NCI-H1105 treated with DMSO at 0.1 percent for 48 hours (cell line): ENCODE measurements around the gene MEF2C.
"Not testable (repeated sequence)": the region's sequence is repeated elsewhere in the genome, so short reads cannot be mapped to it uniquely, and the experiment has no call there.

ENCODE experiments used
- DNase-seq: peaks from one replicate; lab custom pipeline; 2025; lab: John Stamatoyannopoulos, UW

MEF2C gene

GRCh38 chr5:88861231-88861630 lies 21.8 kb downstream of the MEF2C start:
- no peak for DNase-seq

GRCh38 chr5:88860501-88860900 lies 22.5 kb downstream of the MEF2C start:
- no peak for DNase-seq

GRCh38 chr5:88858392-88858791 lies 24.6 kb downstream of the MEF2C start:
- no peak for DNase-seq

- not testable (repeated sequence) for DNase-seq
Measured at GRCh38 chr5:88856381-88856780, 26.6 kb downstream of the MEF2C start.

GRCh38 chr5:88854769-88855168 lies 28.2 kb downstream of the MEF2C start:
- DNase-seq = no peak

- DNase-seq = no peak
Measured at GRCh38 chr5:88847420-88847819, 35.6 kb downstream of the MEF2C start.

- no peak for DNase-seq
Measured at GRCh38 chr5:88846434-88846833, 36.5 kb downstream of the MEF2C start.

- no peak for DNase-seq
Measured at GRCh38 chr5:88845081-88845697, 37.8 kb downstream of the MEF2C start.

- no peak for DNase-seq
Measured at GRCh38 chr5:88842784-88843183, 40.2 kb downstream of the MEF2C start.

- DNase-seq = no peak
Measured at GRCh38 chr5:88841212-88841611, 41.8 kb downstream of the MEF2C start.

GRCh38 chr5:88840495-88840894 lies 42.5 kb downstream of the MEF2C start:
- no peak for DNase-seq

GRCh38 chr5:88839238-88839637 lies 43.7 kb downstream of the MEF2C start:
- DNase-seq = no peak

GRCh38 chr5:88838500-88838899 lies 44.5 kb downstream of the MEF2C start:
- DNase-seq = no peak

GRCh38 chr5:88837817-88838216 lies 45.2 kb downstream of the MEF2C start:
- DNase-seq = no peak

GRCh38 chr5:88837222-88837621 lies 45.8 kb downstream of the MEF2C start:
- no peak for DNase-seq

GRCh38 chr5:88836195-88836838 lies 46.7 kb downstream of the MEF2C start:
- no peak for DNase-seq

- DNase-seq = no peak
Measured at GRCh38 chr5:88834499-88834898, 48.5 kb downstream of the MEF2C start.

- DNase-seq = no peak
Measured at GRCh38 chr5:88834131-88834462, 48.9 kb downstream of the MEF2C start.

- DNase-seq = no peak
Measured at GRCh38 chr5:88833371-88834130, 49.4 kb downstream of the MEF2C start.

- DNase-seq = no peak
Measured at GRCh38 chr5:88831816-88832215, 51.2 kb downstream of the MEF2C start.

- no peak for DNase-seq
Measured at GRCh38 chr5:88830567-88830966, 52.4 kb downstream of the MEF2C start.

- no peak for DNase-seq
Measured at GRCh38 chr5:88829775-88830174, 53.2 kb downstream of the MEF2C start.

- DNase-seq = no peak
Measured at GRCh38 chr5:88829054-88829453, 53.9 kb downstream of the MEF2C start.
